GM12891 (cell line): ENCODE measurements around the gene ASB3.

ENCODE experiments used
- POLR2A ChIP-seq: IDR thresholded peaks from 2 replicates; pipeline ENCODE4 v1.6.1; 2011; ENCODE audit warnings: low read depth, low read length, control low read depth
- POLR2AphosphoS5 ChIP-seq: IDR thresholded peaks from 2 replicates; pipeline ENCODE4 v1.6.1; 2011; ENCODE audit warnings: low read depth, low read length, control low read depth
- POU2F2 ChIP-seq: IDR thresholded peaks from 2 replicates; pipeline ENCODE4 v1.6.1; 2011; ENCODE audit warnings: low read depth, mild to moderate bottlenecking, control low read depth, low read length, moderate library complexity
- TAF1 ChIP-seq: IDR thresholded peaks from 2 replicates; pipeline ENCODE4 v1.6.1; 2011; ENCODE audit warnings: low read depth, low read length, control low read depth

GRCh38 chr2:53701221-53701620 is 85.5 kb downstream of the ASB3 start:
- no peak for TF ChIP-seq POLR2A
- TF ChIP-seq POLR2AphosphoS5: no peak
- TF ChIP-seq TAF1: no peak
- no peak for TF ChIP-seq POU2F2
